Large intestine (tissue), 3 donors: Measurements from ENCODE around the gene TFAP2E. TPM values are rescaled to one million over a fixed set of nuclear protein-coding genes. Genes with fewer than 3 reads are reported as not detected.
"Not testable (repeated sequence)": the region's sequence is repeated elsewhere in the genome, so short reads cannot be mapped to it uniquely, and the experiment has no call there.

Source experiments
- DNase-seq, 2 donors: peaks; one replicate each; pipeline versions ENCODE4 v3.0.0 to v3.0.0-alpha.2; 2013
- H3K27ac ChIP-seq: one replicate; pipeline ENCODE4 v1.5.1; 2013; ENCODE audit warnings: low read length
- H3K27me3 ChIP-seq: 2 replicates; pipeline ENCODE4 v1.6.1; 2013; ENCODE audit warnings: low read length; ENCODE audit not compliant: control insufficient read depth, insufficient read depth
- H3K36me3 ChIP-seq: 2 replicates; pipeline ENCODE4 v1.6.1; 2013; ENCODE audit warnings: low read length; ENCODE audit not compliant: control insufficient read depth, insufficient read depth
- H3K4me1 ChIP-seq: one replicate; pipeline ENCODE4 v1.6.1; 2013; ENCODE audit warnings: low read length; ENCODE audit not compliant: control insufficient read depth, insufficient read depth
- H3K4me3 ChIP-seq: one replicate; pipeline ENCODE4 v1.5.1; 2013; ENCODE audit warnings: low read length
- H3K9me3 ChIP-seq: one replicate; pipeline ENCODE4 v1.6.1; 2013; ENCODE audit warnings: mild to moderate bottlenecking, low read depth, low read length, moderate library complexity; ENCODE audit not compliant: control insufficient read depth
- WGBS: methylation state at CpG from one replicate; pipeline ENCODE4 v1.1.5; 2013; ENCODE audit warnings: low lambda C conversion rate; ENCODE audit not compliant: insufficient coverage; 5-methylcytosine and 5-hydroxymethylcytosine counted together
- polyA plus RNA-seq: library from polyadenylated mRNA; unstranded; fragments of 120-200 nt; gene quantifications from one replicate; pipeline ENCODE4 v1.2.1, GENCODE V29; 2013

Gene TFAP2E
- polyA plus RNA-seq, 1 donor = 1.9 TPM

DNA sequence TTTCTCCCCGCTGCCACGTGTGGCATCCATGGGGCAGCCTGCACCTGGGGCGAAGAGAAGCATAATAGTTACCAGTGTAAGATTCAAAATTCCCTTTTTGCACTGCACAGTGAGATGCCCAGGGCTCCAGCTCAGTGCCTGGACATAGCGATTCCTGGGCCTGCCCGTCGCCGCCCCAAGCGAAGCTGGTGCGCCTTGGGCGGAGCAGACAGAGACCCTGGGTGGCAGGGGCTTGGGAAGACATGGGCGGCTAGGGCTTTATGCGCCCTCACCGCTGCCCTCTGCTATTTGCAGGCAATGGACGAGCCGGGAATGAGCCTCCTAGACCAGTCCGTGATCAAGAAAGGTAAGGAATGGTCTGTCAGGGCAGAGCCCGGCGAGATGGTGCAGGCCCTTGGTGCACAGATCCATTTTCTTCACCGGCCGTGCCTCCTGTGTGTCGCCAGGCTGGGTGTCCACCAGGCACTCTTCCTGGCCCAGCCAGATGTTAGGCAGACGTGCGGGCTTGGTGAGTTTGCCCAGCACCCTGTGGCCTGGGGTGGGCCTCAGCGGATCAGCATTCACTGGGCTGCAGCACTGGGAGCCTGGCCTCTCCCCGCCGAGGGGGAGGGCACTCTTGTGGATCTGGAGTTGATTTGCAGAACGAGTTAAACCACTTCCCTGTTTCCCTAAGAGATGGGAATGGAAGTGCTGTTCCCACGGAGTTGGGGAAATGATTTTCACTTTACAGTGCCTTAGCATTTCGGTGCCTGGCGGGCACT lies 1.7 kb downstream of the TFAP2E start:
- Histone ChIP-seq H3K36me3 (no peaks in the 10 kb centered on the region), H3K4me1 (peaks cover 21% of the 10 kb centered on the region), H3K27me3 (peaks cover 86% of the 10 kb centered on the region), H3K9me3 (peaks cover 11% of the 10 kb centered on the region), H3K4me3 (no peak overlapping the region), H3K27ac (no peak overlapping the region)
- DNase-seq = peak in 1 of 2 donors; percentile 50
- no CpG with 5 or more reads among the region's 30 CpGs for WGBS

DNA sequence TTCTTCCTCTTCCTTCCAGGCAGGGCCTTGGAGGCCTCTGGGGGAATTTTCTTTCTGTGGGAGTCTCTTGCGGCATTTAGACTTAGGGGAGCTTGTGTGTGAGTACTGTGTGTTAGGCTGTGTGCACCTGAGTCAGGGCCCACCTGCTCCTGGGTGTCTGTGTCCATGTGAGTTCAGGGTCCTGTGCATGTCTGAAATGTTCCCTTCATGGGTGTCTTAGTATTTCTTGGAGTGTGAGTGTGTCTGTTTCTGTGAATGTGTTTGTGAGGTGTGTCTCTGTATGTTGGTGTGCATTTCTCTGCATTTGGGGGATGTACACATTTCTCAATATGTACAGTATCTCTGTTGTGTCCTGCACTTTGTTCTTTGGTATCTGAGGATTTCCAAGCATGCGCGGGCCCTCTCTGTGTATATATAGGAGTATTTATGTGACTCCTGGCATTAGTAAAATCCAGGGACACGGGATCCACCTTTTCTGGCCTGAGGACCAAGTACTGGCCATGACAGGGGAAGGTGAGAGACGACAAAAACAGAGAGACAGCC lies 2.4 kb downstream of the TFAP2E start:
- WGBS = no CpG with 5 or more reads among the region's 5 CpGs
- no peaks in the 10 kb centered on the region for H3K36me3 ChIP-seq
- peaks cover 83% of the 10 kb centered on the region for H3K27me3 ChIP-seq
- H3K27ac ChIP-seq = no peak overlapping the region
- H3K4me3 ChIP-seq = no peak overlapping the region
- peaks cover 11% of the 10 kb centered on the region for H3K9me3 ChIP-seq
- DNase-seq = no peak
- peaks cover 21% of the 10 kb centered on the region for H3K4me1 ChIP-seq

DNA sequence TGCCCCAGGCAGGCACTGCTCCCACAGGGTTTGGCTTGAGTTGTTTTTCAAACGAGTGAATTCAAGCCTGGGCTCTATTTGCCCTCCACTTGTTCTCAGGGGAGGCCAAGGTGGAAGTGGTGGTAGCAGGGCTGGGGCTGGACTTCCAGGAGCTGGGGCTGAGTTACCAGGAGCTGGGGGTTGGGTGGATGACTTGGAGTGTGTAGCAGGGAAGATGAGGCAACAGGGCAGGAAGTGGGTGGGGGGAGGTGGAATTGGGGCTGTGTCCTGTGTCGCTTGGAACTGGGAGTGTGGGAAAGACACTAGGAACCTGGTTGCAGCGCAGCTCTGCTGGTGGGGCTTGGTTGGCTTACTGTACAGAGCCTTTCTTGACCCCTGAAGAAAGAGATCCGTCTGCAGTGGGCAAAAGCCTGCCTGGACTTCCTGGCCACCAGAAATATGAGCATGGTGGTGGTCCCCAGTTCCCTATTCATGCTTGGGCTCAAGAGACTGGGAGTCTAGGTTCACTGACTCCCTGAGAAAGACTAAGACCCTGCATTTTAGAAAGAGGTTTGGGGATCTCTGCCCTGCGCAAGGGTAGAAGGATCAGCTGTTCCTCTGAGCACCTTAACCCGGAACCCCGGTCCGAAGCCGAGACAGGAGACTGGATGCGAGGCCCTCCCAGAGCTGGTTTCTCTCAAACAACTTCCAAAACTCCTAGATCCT lies 3.1 kb downstream of the TFAP2E start:
- DNase-seq = no peak
- H3K9me3 ChIP-seq = peaks cover 11% of the 10 kb centered on the region
- H3K27me3 ChIP-seq = peaks cover 75% of the 10 kb centered on the region
- no CpG with 5 or more reads among the region's 10 CpGs for WGBS
- no peak overlapping the region for H3K27ac ChIP-seq
- no peaks in the 10 kb centered on the region for H3K36me3 ChIP-seq
- peaks cover 21% of the 10 kb centered on the region for H3K4me1 ChIP-seq
- no peak overlapping the region for H3K4me3 ChIP-seq

DNA sequence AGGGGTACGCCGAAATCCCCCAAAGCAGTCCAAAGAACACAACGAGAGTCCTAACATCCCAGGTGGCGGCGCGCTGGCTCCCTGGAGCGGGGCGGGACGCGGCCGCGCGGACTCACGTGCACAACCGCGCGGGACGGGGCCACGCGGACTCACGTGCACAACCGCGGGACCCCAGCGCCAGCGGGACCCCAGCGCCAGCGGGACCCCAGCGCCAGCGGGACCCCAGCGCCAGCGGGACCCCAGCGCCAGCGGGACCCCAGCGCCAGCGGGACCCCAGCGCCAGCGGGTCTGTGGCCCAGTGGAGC lies 3.6 kb downstream of the TFAP2E start:
- not testable (repeated sequence) for DNase-seq, H3K36me3 ChIP-seq, H3K4me3 ChIP-seq, H3K27ac ChIP-seq
- Histone ChIP-seq H3K4me1 (peaks cover 21% of the 10 kb centered on the region), H3K27me3 (peaks cover 70% of the 10 kb centered on the region), H3K9me3 (peaks cover 11% of the 10 kb centered on the region)
- no CpG with 5 or more reads among the region's 37 CpGs for WGBS

DNA sequence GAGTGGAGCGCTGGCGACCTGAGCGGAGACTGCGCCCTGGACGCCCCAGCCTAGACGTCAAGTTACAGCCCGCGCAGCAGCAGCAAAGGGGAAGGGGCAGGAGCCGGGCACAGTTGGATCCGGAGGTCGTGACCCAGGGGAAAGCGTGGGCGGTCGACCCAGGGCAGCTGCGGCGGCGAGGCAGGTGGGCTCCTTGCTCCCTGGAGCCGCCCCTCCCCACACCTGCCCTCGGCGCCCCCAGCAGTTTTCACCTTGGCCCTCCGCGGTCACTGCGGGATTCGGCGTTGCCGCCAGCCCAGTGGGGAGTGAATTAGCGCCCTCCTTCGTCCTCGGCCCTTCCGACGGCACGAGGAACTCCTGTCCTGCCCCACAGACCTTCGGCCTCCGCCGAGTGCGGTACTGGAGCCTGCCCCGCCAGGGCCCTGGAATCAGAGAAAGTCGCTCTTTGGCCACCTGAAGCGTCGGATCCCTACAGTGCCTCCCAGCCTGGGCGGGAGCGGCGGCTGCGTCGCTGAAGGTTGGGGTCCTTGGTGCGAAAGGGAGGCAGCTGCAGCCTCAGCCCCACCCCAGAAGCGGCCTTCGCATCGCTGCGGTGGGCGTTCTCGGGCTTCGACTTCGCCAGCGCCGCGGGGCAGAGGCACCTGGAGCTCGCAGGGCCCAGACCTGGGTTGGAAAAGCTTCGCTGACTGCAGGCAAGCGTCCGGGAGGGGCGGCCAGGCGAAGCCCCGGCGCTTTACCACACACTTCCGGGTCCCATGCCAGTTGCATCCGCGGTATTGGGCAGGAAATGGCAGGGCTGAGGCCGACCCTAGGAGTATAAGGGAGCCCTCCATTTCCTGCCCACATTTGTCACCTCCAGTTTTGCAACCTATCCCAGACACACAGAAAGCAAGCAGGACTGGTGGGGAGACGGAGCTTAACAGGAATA lies 4.2 kb downstream of the TFAP2E start:
- Histone ChIP-seq H3K27me3 (peaks cover 64% of the 10 kb centered on the region), H3K9me3 (peaks cover 11% of the 10 kb centered on the region), H3K27ac (no peak overlapping the region), H3K4me3 (peak overlapping the region; percentile 47), H3K36me3 (no peaks in the 10 kb centered on the region), H3K4me1 (peaks cover 21% of the 10 kb centered on the region)
- WGBS = 0% methylated on average over 1 of the region's 70 CpGs
- peak; percentile 37 to 80 for DNase-seq

DNA sequence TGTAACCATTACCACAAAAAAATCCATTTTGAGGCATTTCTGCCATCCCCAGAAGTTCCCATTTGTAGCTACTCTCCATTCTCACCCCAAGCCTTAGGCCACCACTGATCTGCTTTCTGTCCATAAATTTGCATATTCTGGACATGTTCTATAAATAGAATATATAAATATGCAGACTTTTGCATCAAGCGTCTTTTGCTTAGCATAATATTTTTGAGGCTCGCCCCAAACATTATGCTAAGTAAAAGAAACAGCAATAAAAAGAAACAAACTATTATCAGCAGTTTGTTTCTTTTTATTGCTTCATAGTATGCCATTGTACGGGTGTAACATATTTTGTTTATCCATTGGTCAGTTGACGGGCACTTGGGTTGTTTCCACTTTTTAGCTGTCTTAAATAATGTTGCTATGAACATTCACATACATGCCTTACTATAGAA lies 7.9 kb downstream of the TFAP2E start:
- 67% methylated on average over 1 of the region's 4 CpGs for WGBS
- H3K4me3 ChIP-seq = no peak overlapping the region
- no peak overlapping the region for H3K27ac ChIP-seq

DNA sequence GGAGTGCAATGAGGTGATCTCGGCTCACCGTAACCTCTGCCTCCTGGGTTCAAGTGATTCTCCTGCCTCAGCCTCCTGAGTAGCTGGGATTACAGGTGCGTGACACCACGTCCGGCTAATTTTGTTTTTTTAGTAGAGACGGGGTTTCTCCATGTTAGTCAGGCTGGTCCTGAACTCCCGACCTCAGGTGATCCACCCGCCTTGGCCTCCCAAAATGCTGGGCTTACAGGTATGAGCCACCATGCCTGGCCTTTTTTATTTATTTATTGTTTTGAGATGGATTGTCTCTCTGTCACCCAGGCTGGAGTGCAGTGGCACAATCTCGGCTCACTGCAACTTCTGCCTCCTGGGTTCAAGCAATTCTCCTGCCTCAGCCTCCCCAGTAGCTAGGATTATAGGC lies 8.5 kb downstream of the TFAP2E start:
- not testable (repeated sequence) for H3K36me3 ChIP-seq, H3K9me3 ChIP-seq, H3K4me3 ChIP-seq, DNase-seq, H3K27ac ChIP-seq
- no CpG with 5 or more reads among the region's 9 CpGs for WGBS
- Histone ChIP-seq H3K27me3 (peaks cover 23% of the 10 kb centered on the region), H3K4me1 (peaks cover 12% of the 10 kb centered on the region)

More for the DNA sequence above, 7.9 kb downstream of the TFAP2E start:
- Histone ChIP-seq H3K9me3 (peaks cover 7% of the 10 kb centered on the region), H3K36me3 (no peaks in the 10 kb centered on the region), H3K4me1 (peaks cover 12% of the 10 kb centered on the region), H3K27me3 (peaks cover 29% of the 10 kb centered on the region)
- DNase-seq = no peak

DNA sequence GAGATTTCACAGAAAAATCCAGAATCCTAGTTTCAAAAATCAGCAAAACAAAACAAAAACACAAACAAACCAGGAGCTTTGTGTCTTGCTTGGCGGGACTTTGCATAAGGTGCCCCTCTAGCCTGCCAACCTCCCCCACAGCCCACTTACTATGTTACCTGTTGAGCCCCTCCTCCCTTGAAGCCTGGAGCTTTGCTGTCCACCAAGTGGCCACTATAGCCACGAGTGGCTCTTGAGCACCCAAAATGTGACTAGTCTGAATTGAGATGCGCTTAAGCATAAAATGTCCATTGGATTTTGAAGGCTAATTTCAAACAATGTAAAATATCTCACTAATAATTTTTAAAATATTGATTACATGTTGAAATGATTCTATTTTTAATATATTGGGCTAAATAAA lies 12.2 kb downstream of the TFAP2E start:
- H3K4me3 ChIP-seq = no peak overlapping the region
- no peak overlapping the region for H3K27ac ChIP-seq
- DNase-seq = no peak
- no peaks in the 10 kb centered on the region for H3K4me1 ChIP-seq
- WGBS = no CpG with 5 or more reads among the region's 3 CpGs
- no peaks in the 10 kb centered on the region for H3K9me3 ChIP-seq
- H3K27me3 ChIP-seq = no peaks in the 10 kb centered on the region
- H3K36me3 ChIP-seq = no peaks in the 10 kb centered on the region

DNA sequence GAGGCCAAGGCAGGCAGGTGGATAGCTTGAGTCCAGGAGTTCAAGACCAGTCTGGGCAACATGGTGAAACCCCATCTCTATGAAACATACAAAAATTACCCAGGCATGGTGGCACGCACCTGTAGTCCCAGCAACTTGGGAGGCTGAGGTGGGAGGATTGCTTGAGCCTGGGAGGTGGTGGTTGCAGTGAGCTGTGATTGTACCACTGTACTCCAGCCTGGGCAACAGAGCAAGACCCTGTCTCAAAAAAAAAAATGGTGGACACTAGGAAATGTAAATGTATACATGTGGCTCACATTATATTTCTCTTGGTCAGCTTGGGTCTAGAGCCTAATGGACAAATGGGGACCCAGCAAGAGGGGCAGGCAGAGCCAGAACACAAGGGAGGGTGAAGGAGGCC lies 12.7 kb downstream of the TFAP2E start:
- no CpG with 5 or more reads among the region's 1 CpG for WGBS

DNA sequence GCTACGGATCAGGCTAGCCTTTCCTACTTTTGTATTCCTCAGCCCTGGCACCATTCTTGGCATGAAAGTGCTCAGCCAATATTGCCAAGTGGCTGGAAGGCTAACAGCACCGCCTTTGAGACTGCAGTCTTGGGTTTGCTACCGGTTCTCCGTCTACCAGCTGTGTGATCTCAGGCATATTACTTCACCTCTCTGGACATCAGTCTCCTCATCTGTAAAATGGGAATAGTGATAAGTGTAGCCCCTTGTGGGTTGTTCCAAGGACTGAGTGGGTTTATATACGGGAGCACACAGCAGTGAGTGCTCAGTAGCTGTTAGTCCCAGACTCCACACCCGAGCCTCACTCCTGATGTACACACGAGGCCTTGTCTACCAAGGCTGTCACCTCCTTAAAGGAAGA lies 13.7 kb downstream of the TFAP2E start:
- WGBS = no CpG with 5 or more reads among the region's 7 CpGs
- no peak overlapping the region for H3K4me3 ChIP-seq
- H3K36me3 ChIP-seq = no peaks in the 10 kb centered on the region
- H3K9me3 ChIP-seq = no peaks in the 10 kb centered on the region
- no peaks in the 10 kb centered on the region for H3K4me1 ChIP-seq
- DNase-seq = no peak
- no peak overlapping the region for H3K27ac ChIP-seq
- no peaks in the 10 kb centered on the region for H3K27me3 ChIP-seq

More for the DNA sequence above, 12.7 kb downstream of the TFAP2E start:
- not testable (repeated sequence) for H3K27me3 ChIP-seq, H3K27ac ChIP-seq, H3K4me3 ChIP-seq, H3K36me3 ChIP-seq, H3K4me1 ChIP-seq, DNase-seq, H3K9me3 ChIP-seq
